NCI-H2196 (cell line): ENCODE results near the gene LINC00305.

Experiments
- DNase-seq: peaks from one replicate; lab custom pipeline; 2025; ENCODE audit not compliant: unreplicated experiment; lab: John Stamatoyannopoulos, UW

The LINC00305 gene

DNA sequence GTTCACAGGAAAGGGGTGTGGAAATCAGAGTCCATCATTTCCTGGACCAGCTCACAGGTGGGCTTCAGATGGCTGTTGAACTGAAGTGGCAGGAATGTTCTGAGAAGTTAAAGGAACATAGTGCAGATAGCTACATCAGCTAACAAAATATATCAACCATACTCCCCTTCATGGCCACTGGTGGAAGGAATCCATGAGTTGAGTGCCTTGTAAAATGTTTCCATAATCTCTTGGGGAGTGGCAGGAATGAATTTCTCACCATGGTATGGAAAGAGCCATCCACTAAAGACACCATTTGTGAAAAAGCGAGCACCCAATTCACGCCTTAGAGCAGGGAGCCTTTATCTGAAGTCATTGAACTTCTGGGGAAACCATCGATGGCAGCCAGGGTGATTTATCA, at the start of gene LINC00305:
Gene LINC00305, minus strand, starts transcription at position 101 of the 400 bp plus-strand sequence.
- DNase-seq, result no peak

GRCh38 chr18:64191069-64191468, 42.2 kb upstream of the LINC00305 start:
- DNase-seq, result no peak

DNA sequence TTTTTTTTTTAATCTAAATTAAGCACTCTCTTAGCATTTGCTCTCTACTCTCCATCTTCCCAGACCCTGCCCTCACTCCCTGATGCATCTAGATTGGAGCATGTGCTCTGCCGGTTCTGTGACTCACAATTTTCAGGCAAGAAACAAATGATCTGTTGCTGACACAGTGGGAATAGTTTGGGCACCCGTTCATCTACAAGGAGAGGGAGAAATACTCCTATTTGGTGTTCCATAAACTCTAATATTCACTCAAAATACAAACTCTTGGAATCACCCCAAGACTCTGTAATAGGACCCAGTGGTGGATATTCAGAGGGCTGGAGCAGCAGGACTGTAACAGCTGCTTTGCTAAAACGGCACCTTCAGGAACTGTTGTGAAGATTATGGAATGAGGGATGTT, 37.1 kb upstream of the LINC00305 start:
- DNase-seq, result no peak

GRCh38 chr18:64183665-64184064, 34.8 kb upstream of the LINC00305 start:
- no peak for DNase-seq

- no peak for DNase-seq
Observed at GRCh38 chr18:64180617-64181016, 31.7 kb upstream of the LINC00305 start.

DNA sequence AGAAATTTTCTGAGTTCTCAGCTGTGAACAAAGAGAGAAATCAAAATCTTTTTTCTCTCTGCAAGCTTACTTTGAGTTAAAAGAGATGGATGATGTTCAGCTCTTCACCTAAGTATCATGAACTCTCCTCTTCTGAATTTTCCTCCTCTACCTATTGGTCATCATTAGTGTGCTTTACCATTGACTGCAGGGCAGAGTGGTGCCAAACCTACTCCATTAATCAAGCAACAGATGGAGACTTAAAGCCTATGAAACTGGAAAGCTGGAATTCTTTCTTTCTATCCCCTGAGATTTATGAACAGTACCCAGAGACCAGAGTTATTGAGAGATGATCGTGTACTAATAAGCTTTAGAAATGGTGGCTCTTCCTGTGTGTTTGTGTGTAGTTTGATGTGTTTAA, 31.3 kb upstream of the LINC00305 start:
- no peak for DNase-seq

DNA sequence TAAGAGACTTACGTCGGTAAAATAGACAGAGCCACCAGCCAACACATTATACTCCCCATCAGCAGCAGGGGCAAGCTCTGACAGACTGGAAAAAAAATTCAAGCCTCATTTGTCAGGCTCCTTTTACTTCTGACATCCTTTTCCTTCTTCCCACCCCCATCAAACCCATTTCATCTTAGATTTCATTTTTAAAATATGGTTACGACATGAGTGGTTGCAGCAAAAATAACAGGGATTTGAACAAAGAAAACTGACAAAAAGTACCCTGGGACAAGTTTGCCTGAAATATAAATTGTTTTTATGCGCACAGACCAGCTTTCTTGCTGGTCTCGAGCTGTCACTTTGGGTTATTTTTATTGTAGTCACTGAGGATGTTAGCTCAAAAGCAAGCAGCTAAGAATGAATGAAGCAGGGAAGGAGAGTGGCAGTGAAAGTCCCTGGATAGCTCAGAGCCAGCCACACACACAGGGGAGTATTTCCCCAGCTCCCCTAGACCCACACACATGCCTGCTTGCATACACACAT, 30.7 kb upstream of the LINC00305 start:
- DNase-seq, result no peak

GRCh38 chr18:64178860-64179259, 30.0 kb upstream of the LINC00305 start:
- no peak for DNase-seq

DNA sequence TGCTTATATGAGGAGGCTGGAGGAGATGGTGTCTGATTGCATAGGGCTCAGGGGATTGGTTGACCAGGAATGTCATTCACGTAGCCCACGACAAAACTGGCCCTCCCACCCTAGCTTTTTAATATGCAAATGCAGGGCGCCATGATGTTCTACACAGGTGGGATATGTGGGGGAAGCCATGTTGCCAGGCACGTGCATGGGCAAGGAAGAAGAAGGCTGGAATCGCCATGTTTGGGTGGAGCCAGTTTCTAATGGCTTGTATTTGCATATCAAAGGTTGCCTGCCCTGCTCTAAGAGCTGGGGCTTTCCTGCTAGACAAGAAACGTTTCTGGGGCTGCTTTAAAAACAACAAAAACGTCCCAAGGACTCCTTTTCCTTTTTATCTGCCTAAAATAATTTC, 26.5 kb upstream of the LINC00305 start:
- no peak for DNase-seq

DNA sequence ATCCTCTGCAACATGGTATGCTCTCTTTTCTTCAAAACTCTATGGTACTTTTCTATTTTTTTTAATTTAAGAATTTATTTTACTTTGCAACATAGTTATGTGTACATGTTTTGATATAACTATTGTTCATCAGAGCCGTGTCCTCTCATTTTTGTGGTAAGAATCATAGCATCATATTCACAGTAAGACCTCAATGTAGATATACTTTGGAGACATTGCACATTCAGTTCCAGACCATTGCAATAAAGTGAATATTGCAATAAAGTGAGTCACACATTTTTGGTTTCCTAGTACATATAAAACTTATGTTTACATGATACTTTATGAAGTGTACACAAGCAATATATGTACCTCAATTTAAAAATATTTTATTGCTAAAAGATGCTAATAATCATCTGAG, 22.7 kb upstream of the LINC00305 start:
- no peak for DNase-seq

DNA sequence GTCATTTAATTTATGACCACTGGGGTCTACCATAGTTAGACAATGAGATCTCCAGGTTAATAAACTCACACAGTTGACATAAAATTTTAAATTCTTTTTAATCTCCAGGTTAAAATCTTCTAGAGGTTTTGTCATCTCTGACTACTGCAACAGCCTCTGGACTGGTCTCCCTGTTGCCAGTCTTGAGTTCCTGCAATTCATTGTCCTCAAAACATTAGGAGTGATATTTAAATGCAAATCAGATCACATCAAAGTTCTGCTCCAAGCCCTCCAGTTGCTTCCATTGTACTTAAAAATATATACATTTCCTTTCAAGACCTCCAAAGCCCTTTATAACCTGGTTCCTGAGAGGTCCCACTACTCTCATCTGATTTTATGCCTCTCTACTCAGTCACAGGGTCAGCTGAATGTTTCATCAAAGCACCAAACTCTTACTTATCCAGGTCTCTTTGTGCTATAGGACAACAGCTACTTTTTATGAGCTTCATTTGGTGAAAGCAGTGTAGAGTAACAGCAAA, 18.6 kb upstream of the LINC00305 start:
- no peak for DNase-seq

- DNase-seq, result no peak
Observed at GRCh38 chr18:64165906-64166305, 17.0 kb upstream of the LINC00305 start.

DNA sequence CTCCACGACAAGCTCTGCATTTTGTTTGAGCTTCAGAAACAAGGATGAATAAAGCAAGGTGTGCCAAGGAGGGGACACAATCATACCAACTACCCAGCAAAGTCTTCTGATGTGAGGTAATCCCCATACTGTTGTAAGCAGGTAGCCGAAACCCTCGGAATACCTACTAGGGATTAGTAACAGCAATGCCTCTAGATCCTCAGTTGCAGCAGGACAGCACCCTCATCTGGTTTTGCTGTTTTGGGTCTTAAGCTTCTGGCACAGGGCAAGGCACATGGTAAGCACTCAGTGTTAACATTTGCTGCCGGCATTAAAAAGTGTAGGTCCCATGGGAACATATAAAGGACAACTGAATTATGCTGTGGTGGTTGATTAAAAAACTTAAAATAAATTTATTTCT, 16.0 kb upstream of the LINC00305 start:
- DNase-seq, result no peak

- DNase-seq, result no peak
Observed at GRCh38 chr18:64149916-64150438, 1.1 kb upstream of the LINC00305 start.

GRCh38 chr18:64142904-64143303, 6.0 kb downstream of the LINC00305 start:
- DNase-seq, result no peak

- DNase-seq, result no peak
Observed at GRCh38 chr18:64137914-64138313, 11.0 kb downstream of the LINC00305 start.

- no peak for DNase-seq
Observed at GRCh38 chr18:64134044-64134747, 14.7 kb downstream of the LINC00305 start.

DNA sequence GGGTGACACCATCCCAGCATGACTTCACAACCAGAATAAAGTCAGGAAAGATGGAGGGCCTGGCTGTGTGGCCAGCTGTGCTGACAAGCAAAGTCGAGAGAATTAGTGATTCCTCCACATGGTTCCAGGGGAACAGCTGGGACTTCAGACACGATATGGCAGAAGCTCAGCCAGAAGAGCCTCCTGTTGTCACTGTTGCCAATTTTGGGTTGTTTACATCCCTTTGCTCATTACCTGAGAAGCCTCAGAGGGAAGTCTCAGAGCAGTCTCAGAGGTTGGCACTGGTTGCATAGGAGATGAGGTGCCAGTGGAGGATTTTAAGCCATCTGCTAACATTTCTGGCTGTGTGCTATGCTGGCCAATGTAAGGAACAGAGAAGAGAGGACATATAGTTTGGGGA, 16.0 kb downstream of the LINC00305 start:
- DNase-seq, result no peak

DNA sequence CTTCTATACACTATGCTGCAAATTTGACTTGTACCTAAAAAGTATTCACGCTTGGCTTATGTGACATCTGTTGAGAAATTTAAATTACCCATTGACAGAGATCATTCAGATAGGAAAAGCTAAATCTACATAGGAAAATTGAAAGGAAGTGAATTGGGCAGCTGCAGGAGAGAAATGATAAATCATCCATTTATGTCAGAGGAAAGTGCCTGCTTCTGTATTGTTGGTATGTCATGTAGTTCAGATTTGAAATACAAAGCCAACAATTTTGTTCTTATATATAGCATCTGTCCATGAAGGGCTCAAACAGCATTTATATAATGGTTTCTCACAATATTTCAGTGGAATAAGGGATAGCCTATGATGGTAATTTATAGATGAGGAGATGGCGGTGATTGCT, 17.6 kb downstream of the LINC00305 start:
- DNase-seq, result no peak

GRCh38 chr18:64127172-64127571, 21.7 kb downstream of the LINC00305 start:
- DNase-seq, result no peak

DNA sequence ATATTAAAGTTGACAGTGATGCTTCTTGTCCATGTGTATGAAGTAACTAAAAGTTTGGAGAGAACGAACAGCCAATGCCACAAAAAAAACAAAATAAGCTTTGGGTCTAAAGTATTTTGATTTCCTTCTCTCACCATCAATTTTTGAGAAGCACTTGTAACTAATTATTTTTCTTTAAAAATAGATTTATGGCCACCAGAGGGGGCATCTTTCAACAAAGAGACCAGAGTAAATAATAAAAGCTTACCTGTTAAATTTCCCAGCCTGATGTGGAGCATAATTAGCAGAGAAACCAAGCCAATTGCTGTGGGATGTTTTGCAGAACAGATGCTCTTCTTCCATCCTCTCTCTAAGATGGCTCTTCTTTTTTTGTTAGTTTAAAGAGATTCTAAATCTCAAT, 29.0 kb downstream of the LINC00305 start:
- no peak for DNase-seq

DNA sequence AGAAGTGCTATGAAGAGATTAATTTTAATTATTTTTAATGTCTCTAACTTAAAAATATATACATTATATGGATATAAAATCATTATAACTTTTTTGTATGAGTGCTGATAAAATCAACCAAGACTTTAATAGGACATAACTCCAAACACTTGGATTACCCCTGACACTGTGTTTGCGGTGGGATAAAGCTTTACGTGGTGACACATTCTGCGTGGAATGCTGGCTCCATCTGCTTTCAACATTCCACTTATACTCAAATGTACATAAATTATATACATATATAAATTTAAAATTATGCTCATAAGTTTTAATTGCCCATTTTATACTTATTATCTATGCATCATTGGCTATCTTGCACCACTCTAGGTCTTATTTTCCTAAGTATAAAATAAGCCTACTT, 30.5 kb downstream of the LINC00305 start:
- no peak for DNase-seq
